Right lobe of liver (tissue), 6 donors: ENCODE results near the gene CORO7. TPM values are rescaled to one million over a fixed set of nuclear protein-coding genes. Genes with fewer than 3 reads are reported as not detected.
A peak's percentile ranks its signal among the peaks of the same experiment; 100 is the strongest.

ENCODE experiments used
- ATAC-seq, 4 donors: fragments of 200-7000 bp; cut with Tn5 transposase; one replicate each; pipeline ENCODE4 v1.9.1; 2020; ENCODE audit warnings: mild to moderate bottlenecking in 4 of 4, moderate library complexity in 4 of 4
- DNase-seq, 3 donors: peaks; one replicate each; pipeline ENCODE4 v3.0.0-alpha.2; 2020
- H3K27ac ChIP-seq, 3 donors: fragments of 200-600 bp; one replicate each; pipeline ENCODE4 v1.8.0; 2022
- H3K27me3 ChIP-seq, 2 donors: fragments of 200-600 bp; one replicate each; pipeline ENCODE4 v1.8.0; 2022
- H3K36me3 ChIP-seq, 4 donors: fragments of 200-600 bp; sonication (generic) in 1 of 4; one replicate each; pipeline versions ENCODE4 v1.5.1 to v1.8.0; 2017 to 2022; ENCODE audit warnings: control low read depth in 1 of 4
- H3K4me1 ChIP-seq, 4 donors: fragments of 200-600 bp; sonication (generic) in 1 of 4; one replicate each; pipeline versions ENCODE4 v1.5.1 to v1.8.0; 2017 to 2022; ENCODE audit warnings: control low read depth in 1 of 4
- H3K4me3 ChIP-seq, 3 donors: fragments of 200-600 bp; one replicate each; pipeline ENCODE4 v1.8.0; 2022
- H3K9me3 ChIP-seq, 4 donors: fragments of 200-600 bp; sonication (generic) in 1 of 4; one replicate each; pipeline versions ENCODE4 v1.5.1 to v1.8.0; 2017 to 2022; ENCODE audit warnings: control low read depth in 1 of 4
- POLR2A ChIP-seq: fragments of 450-650 bp; IDR thresholded peaks from one replicate; pipeline ENCODE4 v1.6.1; 2017; ENCODE audit warnings: antibody characterized with exemption, mild to moderate bottlenecking
- WGBS: methylation state at CpG from one replicate; pipeline ENCODE4 v1.1.6; 2018; ENCODE audit warnings: low coverage, low lambda C conversion rate; ENCODE audit not compliant: insufficient coverage; ENCODE audit errors: missing lambda C conversion rate; 5-methylcytosine and 5-hydroxymethylcytosine counted together
- intact Hi-C, 2 donors: fragments of 100-400 bp; cut with DNase I; formaldehyde crosslinking; loops; one replicate each; pipeline versions ENCODE4 v1.11.2 to v1.14.1; 2022
- total RNA-seq, 6 experiments: library from RNA; depleted of rRNA in 2 of 6; stranded (reverse); fragments of >200 nt in 2 of 6; fragmentation: NEBNext Ultra II Directional in 3 of 6; extraction: Animal tissue kit (Norgen Biotek cat#: 25700) in 3 of 6; gene quantifications; one replicate each; pipeline versions ENCODE4 v1.1.0 to v1.2.4, GENCODE V29; 2016 to 2023
- TF ChIP-seq, protein P1 (sequence below), 4 donors: fragments of 200-600 bp in 3 of 4; fragments of 450-650 bp in 1 of 4; IDR thresholded peaks; one replicate each; pipeline versions ENCODE4 v1.5.1 to v1.8.0; 2016 to 2022; ENCODE audit warnings: antibody characterized with exemption in 4 of 4, mild to moderate bottlenecking in 2 of 4
- donor health status: DM: no; HTN: yes; CAD: no.
- donor health status: DM: no; HTN: no; CAD: no.
- donor health status: DM: no; HTN: no; CAD: no.
- donor health status: DM: no; HTN: yes; CAD: no.
- donor health status: DM: no; HTN: yes; CAD: no.

The CORO7 gene
- total RNA-seq, 6 experiments from 2014 or later: 7.8 to 22.9 (median 13.3) TPM

DNA sequence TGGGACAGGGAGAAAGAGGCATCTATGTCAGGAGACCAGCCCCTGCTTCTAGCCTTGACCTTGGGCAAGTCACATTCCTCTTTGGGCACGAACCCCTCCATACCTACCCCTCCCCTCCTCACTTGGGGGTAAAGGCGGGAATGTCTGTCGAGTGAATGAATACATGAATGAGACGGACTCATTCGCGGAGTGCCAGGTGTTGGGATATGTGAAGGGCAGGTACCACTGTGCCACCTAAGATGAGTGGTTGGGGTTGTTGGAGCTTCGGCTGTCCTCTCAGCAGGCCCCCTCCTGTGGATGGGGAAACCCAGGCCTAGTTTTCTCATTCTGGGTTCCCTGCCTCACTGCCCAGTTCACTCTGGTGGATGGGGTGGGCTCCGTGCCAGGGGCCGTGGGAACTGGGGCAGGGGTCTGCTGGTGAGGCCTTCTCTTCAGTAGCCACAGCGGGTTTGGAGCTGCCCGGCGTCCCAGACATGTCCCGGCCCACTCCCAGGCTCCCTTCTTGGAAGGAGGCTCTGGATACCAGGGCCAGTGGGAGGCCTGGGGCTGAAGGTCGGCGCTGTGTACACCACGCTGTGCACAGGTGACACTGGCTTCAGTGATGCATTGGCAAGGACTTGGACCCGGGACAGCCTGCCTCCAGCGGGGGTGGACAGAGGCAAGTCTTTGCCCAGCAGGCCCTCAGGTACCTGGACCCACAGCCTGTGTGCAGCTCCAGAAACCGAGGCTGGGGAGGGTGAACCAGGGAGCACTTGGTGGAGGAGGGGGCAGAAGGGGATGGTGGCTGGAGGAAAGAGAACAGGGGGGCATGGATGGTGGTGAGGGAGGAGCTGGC, 94.9 kb downstream of the CORO7 start:
- peak in 2 of 3 donors; percentile 31 to 69 for DNase-seq

DNA sequence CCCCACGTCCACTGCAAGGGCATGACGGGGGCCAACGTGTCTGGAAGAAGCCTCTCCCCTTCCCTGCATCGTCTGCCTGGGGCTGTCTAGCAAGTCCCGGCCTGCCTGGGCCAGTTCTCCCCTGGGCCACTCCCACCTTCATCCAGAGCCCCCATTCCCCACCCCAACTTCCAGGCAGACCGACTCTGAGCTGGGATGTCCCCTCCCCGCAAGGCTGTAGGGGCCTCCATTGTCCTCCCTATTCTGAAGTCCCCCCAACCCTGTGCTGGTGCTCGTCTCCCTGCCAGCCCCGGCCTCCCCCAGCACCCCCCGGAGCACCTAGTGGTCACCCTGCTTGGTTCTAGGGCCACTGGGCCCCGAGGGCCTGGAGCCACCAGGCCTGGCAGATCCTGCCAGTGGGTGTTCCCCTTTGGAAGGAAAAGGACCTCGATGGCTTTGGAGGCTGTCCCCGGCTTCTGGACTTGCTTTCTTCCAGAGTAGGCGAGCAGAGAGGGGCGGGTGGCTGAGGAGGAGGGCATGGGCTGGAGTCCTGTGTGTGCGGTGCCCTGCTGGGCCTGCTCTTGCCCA, 95.7 kb downstream of the CORO7 start:
- no peaks in the 10 kb centered on the region for H3K36me3 ChIP-seq
- 69% methylated on average over 4 of the region's 16 CpGs for WGBS
- peak in 1 of 3 donors; percentile 14 for DNase-seq
- ATAC-seq: no peak
- H3K27me3 ChIP-seq: no peaks in the 10 kb centered on the region
- intact Hi-C loops: no loop called here
- no peak for TF ChIP-seq POLR2A
- TF ChIP-seq, protein P1, sequence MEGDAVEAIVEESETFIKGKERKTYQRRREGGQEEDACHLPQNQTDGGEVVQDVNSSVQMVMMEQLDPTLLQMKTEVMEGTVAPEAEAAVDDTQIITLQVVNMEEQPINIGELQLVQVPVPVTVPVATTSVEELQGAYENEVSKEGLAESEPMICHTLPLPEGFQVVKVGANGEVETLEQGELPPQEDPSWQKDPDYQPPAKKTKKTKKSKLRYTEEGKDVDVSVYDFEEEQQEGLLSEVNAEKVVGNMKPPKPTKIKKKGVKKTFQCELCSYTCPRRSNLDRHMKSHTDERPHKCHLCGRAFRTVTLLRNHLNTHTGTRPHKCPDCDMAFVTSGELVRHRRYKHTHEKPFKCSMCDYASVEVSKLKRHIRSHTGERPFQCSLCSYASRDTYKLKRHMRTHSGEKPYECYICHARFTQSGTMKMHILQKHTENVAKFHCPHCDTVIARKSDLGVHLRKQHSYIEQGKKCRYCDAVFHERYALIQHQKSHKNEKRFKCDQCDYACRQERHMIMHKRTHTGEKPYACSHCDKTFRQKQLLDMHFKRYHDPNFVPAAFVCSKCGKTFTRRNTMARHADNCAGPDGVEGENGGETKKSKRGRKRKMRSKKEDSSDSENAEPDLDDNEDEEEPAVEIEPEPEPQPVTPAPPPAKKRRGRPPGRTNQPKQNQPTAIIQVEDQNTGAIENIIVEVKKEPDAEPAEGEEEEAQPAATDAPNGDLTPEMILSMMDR (IDR thresholded peaks at IDR 0.05): no peak
- no peaks in the 10 kb centered on the region for H3K9me3 ChIP-seq
- no peak overlapping the region for H3K27ac ChIP-seq
- H3K4me3 ChIP-seq: no peak overlapping the region
- H3K4me1 ChIP-seq: peaks cover 0 to 26% (median 0%) of the 10 kb centered on the region in 4 donors

More for the DNA sequence above, 94.9 kb downstream of the CORO7 start:
- H3K36me3 ChIP-seq: no peaks in the 10 kb centered on the region
- peaks cover 0 to 25% (median 0%) of the 10 kb centered on the region in 4 donors for H3K4me1 ChIP-seq
- 44% methylated on average over 6 of the region's 19 CpGs for WGBS
- intact Hi-C loops: no loop called here
- TF ChIP-seq POLR2A: no peak
- TF ChIP-seq, protein P1 (IDR thresholded peaks at IDR 0.05): no peak
- no peak overlapping the region for H3K4me3 ChIP-seq
- H3K27me3 ChIP-seq: no peaks in the 10 kb centered on the region
- no peaks in the 10 kb centered on the region for H3K9me3 ChIP-seq
- ATAC-seq: peak in 3 of 4 donors; percentile 23 to 57 (median 29)
- no peak overlapping the region for H3K27ac ChIP-seq

DNA sequence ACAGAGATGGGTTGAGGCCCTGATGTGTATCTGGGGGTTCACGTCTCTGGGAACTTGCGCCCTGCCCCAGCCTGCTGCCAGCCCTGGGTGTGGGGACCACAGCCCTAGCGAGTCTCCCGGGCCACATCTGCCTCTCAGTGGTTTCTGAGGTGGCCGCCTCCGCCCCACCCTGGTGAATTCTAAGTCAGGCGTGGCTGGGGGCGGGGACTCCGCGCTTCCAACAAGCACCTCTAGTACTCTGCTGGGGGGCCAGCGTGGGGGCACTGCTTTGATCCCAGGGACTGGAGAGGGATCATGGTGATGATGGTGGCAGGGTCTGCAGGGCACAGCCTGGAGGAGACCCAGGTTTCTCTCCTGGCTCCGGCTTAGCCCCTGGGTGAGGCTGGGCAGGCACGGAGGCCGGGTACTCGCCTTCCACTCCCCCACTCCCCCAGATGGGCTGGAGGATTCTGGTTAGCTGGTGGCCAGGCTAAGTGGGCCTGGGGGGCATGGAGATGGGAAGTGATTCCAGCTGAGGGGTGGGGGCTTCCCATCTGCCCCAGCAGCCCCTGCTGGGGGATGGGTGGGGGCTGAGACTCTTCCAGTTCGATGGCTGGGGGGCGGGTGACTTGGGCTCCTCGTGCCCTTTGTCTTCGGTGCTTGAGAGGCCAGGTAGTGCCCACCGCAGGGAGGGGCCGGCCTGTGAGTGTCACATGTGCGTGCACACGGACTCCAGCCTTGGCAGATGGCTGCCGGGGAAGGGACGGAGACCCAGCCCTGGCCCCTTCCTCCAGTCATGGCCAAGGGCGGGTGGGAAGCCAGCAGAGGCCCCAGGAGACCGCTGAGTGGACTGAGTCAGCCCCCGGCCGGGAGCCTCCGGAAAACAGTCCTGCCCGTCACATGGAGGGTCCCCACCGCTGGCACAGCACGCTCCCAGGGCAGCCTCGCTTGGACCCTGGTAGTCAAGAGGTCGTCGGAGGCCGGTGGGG, 96.7 kb downstream of the CORO7 start:
- H3K27me3 ChIP-seq: no peaks in the 10 kb centered on the region
- WGBS: no CpG with 5 or more reads among the region's 37 CpGs
- peaks cover 0 to 33% (median 2%) of the 10 kb centered on the region in 4 donors for H3K4me1 ChIP-seq
- ATAC-seq (no peak), DNase-seq (peak in 1 of 3 donors; percentile 24)
- TF ChIP-seq, protein P1 (IDR thresholded peaks at IDR 0.05): no peak
- TF ChIP-seq POLR2A: no peak
- no peak overlapping the region for H3K27ac ChIP-seq
- intact Hi-C loops: no loop called here
- H3K4me3 ChIP-seq: no peak overlapping the region
- H3K9me3 ChIP-seq: no peaks in the 10 kb centered on the region
- H3K36me3 ChIP-seq: no peaks in the 10 kb centered on the region

DNA sequence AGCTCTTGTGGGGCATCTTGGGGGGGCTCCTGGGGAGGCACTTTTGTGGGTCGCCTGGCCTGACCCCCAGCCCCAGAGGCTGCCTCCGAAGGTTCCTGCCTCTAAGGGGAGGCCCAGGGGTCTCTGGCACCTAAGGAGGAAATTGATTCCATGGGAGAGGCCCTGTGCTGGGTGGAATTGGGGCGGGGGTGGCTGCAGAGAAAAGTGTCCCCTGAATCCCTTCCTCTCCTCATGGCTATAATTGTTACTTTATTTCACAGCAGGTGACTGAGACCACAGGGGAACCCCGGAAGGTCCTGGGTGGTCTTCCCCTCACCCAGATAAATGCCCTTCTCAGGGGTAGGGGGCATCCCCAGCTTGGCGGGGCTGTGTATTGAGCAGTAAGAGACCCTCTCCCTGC, 97.4 kb downstream of the CORO7 start:
- H3K27ac ChIP-seq: no peak overlapping the region
- H3K4me3 ChIP-seq: no peak overlapping the region
- DNase-seq (no peak), ATAC-seq (no peak)
- 100% methylated on average over 1 of the region's 5 CpGs for WGBS
- TF ChIP-seq, protein P1 (IDR thresholded peaks at IDR 0.05): no peak
- TF ChIP-seq POLR2A: no peak
- intact Hi-C loops: no loop called here
- H3K4me1 ChIP-seq: peaks cover 0 to 32% (median 6%) of the 10 kb centered on the region in 4 donors
- no peaks in the 10 kb centered on the region for H3K27me3 ChIP-seq
- no peaks in the 10 kb centered on the region for H3K36me3 ChIP-seq
- H3K9me3 ChIP-seq: no peaks in the 10 kb centered on the region
